DND-41 (cell line): ENCODE data around the gene TTC4.

Experiments used
- CTCF ChIP-seq: IDR thresholded peaks from 2 replicates; pipeline ENCODE4 v1.5.1; 2012; ENCODE audit warnings: borderline replicate concordance, low read length, moderate library complexity, mild to moderate bottlenecking; ENCODE audit not compliant: poor library complexity, severe bottlenecking; ENCODE audit errors: extremely low read depth
- EZH2 ChIP-seq: IDR thresholded peaks from 3 replicates; pipeline ENCODE4 v1.6.1; 2012; ENCODE audit warnings: borderline replicate concordance, low read depth, mild to moderate bottlenecking, moderate library complexity, low read length, inconsistent platforms; ENCODE audit not compliant: severe bottlenecking

GRCh38 chr1:54751426-54751825 lies 35.8 kb downstream of the TTC4 start:
- TF ChIP-seq CTCF, result no peak
- TF ChIP-seq EZH2, result no peak
